RWPE2 (cell line): ENCODE measurements around the gene C11orf58.
A peak's percentile ranks its signal among the peaks of the same experiment; 100 is the strongest.

ENCODE experiments used
- ATAC-seq: fragments of 200-7000 bp; cut with Tn5 transposase; 3 replicates; pipeline ENCODE4 v1.9.1; 2021; ENCODE audit warnings: low read depth
- DNase-seq: peaks from one replicate; pipeline ENCODE4 v3.0.0-alpha.2; 2020; ENCODE audit warnings: low spot score
- H3K27ac ChIP-seq: fragments of 450-650 bp; 2 replicates; pipeline ENCODE4 v1.5.1; 2017; ENCODE audit warnings: mild to moderate bottlenecking; ENCODE audit not compliant: poor library complexity, severe bottlenecking
- H3K27me3 ChIP-seq: fragments of 250-450 bp; sonication (Bioruptor Pico); 2 replicates; pipeline ENCODE4 v1.5.1; 2021; ENCODE audit warnings: mild to moderate bottlenecking, moderate library complexity; ENCODE audit not compliant: insufficient read depth, poor library complexity, severe bottlenecking
- H3K36me3 ChIP-seq: fragments of 250-450 bp; sonication (Bioruptor Pico); 2 replicates; pipeline ENCODE4 v1.5.1; 2020; ENCODE audit warnings: low read depth, mild to moderate bottlenecking, moderate library complexity
- H3K4me1 ChIP-seq: fragments of 250-450 bp; sonication (Bioruptor Pico); 2 replicates; pipeline ENCODE4 v1.5.1; 2021; ENCODE audit warnings: mild to moderate bottlenecking, moderate library complexity; ENCODE audit not compliant: insufficient read depth, poor library complexity, severe bottlenecking
- H3K4me3 ChIP-seq: fragments of 250-450 bp; sonication (Bioruptor Pico); 2 replicates; pipeline ENCODE4 v1.5.1; 2021; ENCODE audit warnings: mild to moderate bottlenecking, moderate library complexity; ENCODE audit not compliant: severe bottlenecking
- H3K9me3 ChIP-seq: fragments of 250-450 bp; sonication (Bioruptor Pico); 2 replicates; pipeline ENCODE4 v1.5.1; 2021; ENCODE audit warnings: mild to moderate bottlenecking, moderate library complexity; ENCODE audit not compliant: severe bottlenecking
- CTCF ChIP-seq: fragments of 450-650 bp; IDR thresholded peaks from one replicate; pipeline ENCODE4 v1.5.1; 2017; ENCODE audit warnings: mild to moderate bottlenecking, moderate library complexity; ENCODE audit not compliant: poor library complexity, severe bottlenecking

Gene C11orf58

GRCh38 chr11:16722581-16723344 lies 15.7 kb upstream of the C11orf58 start:
- H3K4me1 ChIP-seq, result no peaks in the 10 kb centered on the region
- H3K9me3 ChIP-seq, result no peaks in the 10 kb centered on the region
- no peak for ATAC-seq
- no peaks in the 10 kb centered on the region for H3K27me3 ChIP-seq
- no peak for TF ChIP-seq CTCF
- DNase-seq, result no peak
- no peaks in the 10 kb centered on the region for H3K36me3 ChIP-seq
- H3K27ac ChIP-seq, result no peak overlapping the region
- no peak overlapping the region for H3K4me3 ChIP-seq

DNA sequence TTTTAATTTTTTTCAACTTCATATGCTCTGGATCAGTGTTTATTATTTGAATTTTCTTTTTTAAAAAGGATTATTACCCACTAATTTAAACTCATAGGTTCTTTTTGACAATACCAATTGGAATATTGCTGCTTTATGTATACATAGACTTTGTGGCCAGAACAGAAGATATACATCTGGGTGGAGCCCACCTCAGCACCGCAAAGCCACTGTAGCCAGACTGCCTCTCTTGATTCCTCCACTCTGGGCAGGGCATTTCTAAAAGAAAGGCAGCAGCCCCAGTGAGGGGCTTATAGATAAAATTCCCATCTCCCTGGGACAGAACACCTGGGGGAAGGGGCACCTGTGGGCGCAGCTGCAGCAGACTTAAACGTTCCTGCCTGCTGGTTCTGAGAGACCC lies 10.6 kb upstream of the C11orf58 start:
- Histone ChIP-seq H3K36me3 (no peaks in the 10 kb centered on the region), H3K27me3 (no peaks in the 10 kb centered on the region), H3K9me3 (no peaks in the 10 kb centered on the region), H3K4me3 (no peak overlapping the region), H3K27ac (no peak overlapping the region), H3K4me1 (no peaks in the 10 kb centered on the region)
- DNase-seq, result no peak
- TF ChIP-seq CTCF, result no peak
- no peak for ATAC-seq

DNA sequence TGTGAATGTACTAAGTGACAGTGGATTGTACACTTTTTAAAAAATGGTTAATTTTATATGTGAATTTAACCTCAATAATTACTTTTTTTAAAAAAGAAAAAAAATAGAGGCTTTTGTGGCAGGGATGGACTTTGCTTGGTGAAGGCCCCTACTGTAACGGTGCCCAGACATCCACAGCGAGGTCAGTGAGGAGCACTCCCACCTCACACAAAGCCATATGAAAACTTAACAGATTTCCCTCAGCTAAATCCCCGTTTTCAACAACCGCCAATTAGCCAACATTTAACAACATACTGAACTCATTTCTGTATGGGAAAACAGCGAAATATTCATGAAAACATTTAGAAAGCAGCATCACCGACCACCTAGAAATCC lies 642 bp upstream of the C11orf58 start:
- DNase-seq (no peak), ATAC-seq (no peak; the same call in 2 of the 3 replicates)
- Histone ChIP-seq H3K4me3 (peak overlapping the region; percentile 83), H3K4me1 (peaks cover 3% of the 10 kb centered on the region), H3K9me3 (no peaks in the 10 kb centered on the region), H3K27ac (peak overlapping the region; percentile 53), H3K36me3 (peaks cover 19% of the 10 kb centered on the region), H3K27me3 (no peaks in the 10 kb centered on the region)
- no peak for TF ChIP-seq CTCF

DNA sequence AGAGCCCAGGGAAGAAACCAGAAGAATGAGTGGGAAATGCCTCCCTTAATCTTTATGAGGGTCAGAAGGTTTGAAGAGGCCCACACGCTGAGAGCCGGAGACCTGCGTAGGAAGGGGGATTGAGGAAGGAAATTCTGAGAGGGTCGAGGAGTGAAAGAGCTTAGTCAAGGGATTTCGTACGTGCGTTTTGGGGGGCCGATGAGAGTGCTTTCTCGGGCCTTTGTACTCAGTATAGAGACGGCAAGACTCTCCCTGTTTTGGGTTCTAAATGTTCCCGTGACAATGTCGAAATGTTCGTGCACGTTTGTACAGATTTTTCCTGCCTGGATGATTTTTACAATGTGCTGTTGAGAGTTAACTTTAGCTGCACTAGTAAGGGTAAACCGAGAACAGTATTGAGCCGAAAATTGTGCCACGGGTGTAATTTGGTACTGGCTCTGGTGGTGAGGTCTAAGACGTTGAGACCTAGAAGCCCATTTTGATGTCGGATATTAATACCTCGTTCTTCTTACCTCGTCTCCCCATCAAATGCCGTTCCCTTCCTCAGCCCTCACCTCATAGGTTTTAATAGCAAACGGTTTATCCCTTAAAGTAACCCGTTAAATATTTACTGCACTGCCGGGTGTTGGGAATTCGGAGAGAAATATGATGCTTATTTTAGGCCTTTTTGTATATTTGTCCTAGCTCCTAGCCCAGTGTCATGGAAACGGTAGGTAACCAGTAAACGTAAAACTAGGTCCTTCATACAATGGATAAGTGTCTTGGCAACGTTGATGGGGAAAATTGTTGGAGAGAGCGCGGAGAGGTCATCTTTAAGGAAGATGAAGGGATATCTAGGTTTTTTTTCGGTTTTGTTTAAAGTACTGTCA lies 734 bp downstream of the C11orf58 start:
- ATAC-seq (no peak), DNase-seq (no peak)
- Histone ChIP-seq H3K36me3 (peaks cover 33% of the 10 kb centered on the region), H3K9me3 (no peaks in the 10 kb centered on the region), H3K4me1 (peaks cover 3% of the 10 kb centered on the region), H3K27ac (peak overlapping the region; percentile 53), H3K4me3 (peak overlapping the region; percentile 83), H3K27me3 (no peaks in the 10 kb centered on the region)
- no peak for TF ChIP-seq CTCF

DNA sequence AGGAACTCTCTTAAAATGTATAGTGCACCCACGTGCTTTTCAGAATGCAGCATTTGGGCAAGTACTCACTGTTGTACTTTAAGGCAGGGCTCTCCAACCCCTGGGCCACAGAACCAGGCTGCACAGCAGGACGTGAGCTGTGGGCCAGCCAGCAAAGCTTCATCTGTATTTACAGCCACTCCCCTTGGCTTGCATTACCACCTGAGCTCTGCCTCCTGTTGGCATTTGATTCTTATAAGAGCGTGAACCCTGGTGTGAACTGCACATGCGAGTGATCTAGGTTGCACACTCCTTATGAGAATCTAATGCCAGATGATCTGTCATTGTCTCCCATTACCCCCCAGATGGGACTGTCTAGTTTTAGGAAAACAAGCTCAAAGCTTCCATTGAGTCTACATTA lies 3.0 kb downstream of the C11orf58 start:
- H3K36me3 ChIP-seq, result peaks cover 56% of the 10 kb centered on the region

More for the DNA sequence above, 3.0 kb downstream of the C11orf58 start:
- ATAC-seq (no peak), DNase-seq (no peak)
- no peak overlapping the region for H3K27ac ChIP-seq
- no peaks in the 10 kb centered on the region for H3K9me3 ChIP-seq
- H3K4me3 ChIP-seq, result no peak overlapping the region
- no peak for TF ChIP-seq CTCF
- peaks cover 3% of the 10 kb centered on the region for H3K4me1 ChIP-seq
- H3K27me3 ChIP-seq, result no peaks in the 10 kb centered on the region
